GM23338 (cell line): ENCODE measurements around the gene NSL1. TPM values are rescaled to one million over a fixed set of nuclear protein-coding genes. Genes with fewer than 3 reads are reported as not detected.

Experiments
- ATAC-seq: fragments of 200-7000 bp; cut with Tn5 transposase; 3 replicates; pipeline ENCODE4 v1.9.1; 2020
- DNase-seq: peaks from one replicate; pipeline ENCODE4 v3.0.0-alpha.2; 2015; ENCODE audit warnings: low spot score
- H2AFZ ChIP-seq: fragments of 200-600 bp; sonication (generic); 2 replicates; pipeline ENCODE4 v1.8.0; 2016; ENCODE audit warnings: antibody characterized with exemption, mild to moderate bottlenecking, moderate library complexity
- H3F3A ChIP-seq: fragments of 200-600 bp; sonication (generic); replicated peaks from 2 replicates; pipeline ENCODE4 v1.8.0; 2017; ENCODE audit warnings: antibody characterized with exemption, mixed run types, low read depth
- H3K27ac ChIP-seq: fragments of 200-600 bp; sonication (generic); 2 replicates; pipeline ENCODE4 v1.6.1; 2016; ENCODE audit warnings: low read depth
- H3K27me3 ChIP-seq: fragments of 200-600 bp; sonication (generic); 2 replicates; pipeline ENCODE4 v1.8.0; 2016; ENCODE audit warnings: mild to moderate bottlenecking, mixed run types, moderate library complexity; ENCODE audit not compliant: insufficient read depth
- H3K36me3 ChIP-seq: fragments of 200-600 bp; sonication (generic); 2 replicates; pipeline ENCODE4 v1.8.0; 2016; ENCODE audit warnings: mild to moderate bottlenecking; ENCODE audit not compliant: insufficient read depth
- H3K4me1 ChIP-seq: fragments of 200-600 bp; sonication (generic); 2 replicates; pipeline ENCODE4 v1.8.0; 2016; ENCODE audit warnings: mild to moderate bottlenecking, moderate library complexity; ENCODE audit not compliant: insufficient read depth
- H3K4me2 ChIP-seq: fragments of 200-600 bp; sonication (generic); 2 replicates; pipeline ENCODE4 v1.7.1; 2017; ENCODE audit warnings: mixed run types
- H3K4me3 ChIP-seq: fragments of 200-600 bp; sonication (generic); 2 replicates; pipeline ENCODE4 v1.6.1; 2016; ENCODE audit warnings: mixed run types
- H3K79me2 ChIP-seq: fragments of 200-600 bp; sonication (generic); replicated peaks from 2 replicates; pipeline ENCODE4 v1.8.0; 2017; ENCODE audit warnings: mild to moderate bottlenecking; ENCODE audit not compliant: insufficient read depth
- H3K9me2 ChIP-seq: fragments of 200-600 bp; sonication (generic); 2 replicates; pipeline ENCODE4 v1.8.0; 2017; ENCODE audit not compliant: insufficient read depth
- H4K20me1 ChIP-seq: fragments of 200-600 bp; sonication (generic); replicated peaks from 2 replicates; pipeline ENCODE4 v1.8.0; 2017; ENCODE audit warnings: mild to moderate bottlenecking; ENCODE audit not compliant: insufficient read depth
- H3K27ac Mint-ChIP-seq: 2 replicates; pipeline ENCODE4 v1.8.0; 2020; ENCODE audit warnings: inconsistent platforms, mild to moderate bottlenecking, moderate library complexity, mixed read lengths
- H3K27me3 Mint-ChIP-seq: 3 replicates; pipeline ENCODE4 v1.8.0; 2022; ENCODE audit warnings: low read depth, mild to moderate bottlenecking, moderate library complexity, mixed read lengths, inconsistent platforms; ENCODE audit not compliant: insufficient read depth, poor library complexity
- H3K36me3 Mint-ChIP-seq: 3 replicates; pipeline ENCODE4 v1.8.0; 2021; ENCODE audit warnings: low read depth, mild to moderate bottlenecking, inconsistent platforms, moderate library complexity, mixed read lengths
- H3K4me1 Mint-ChIP-seq: 3 replicates; pipeline ENCODE4 v1.8.0; 2020; ENCODE audit warnings: mild to moderate bottlenecking, inconsistent platforms, mixed read lengths
- H3K4me3 Mint-ChIP-seq: 3 replicates; pipeline ENCODE4 v1.8.0; 2021; ENCODE audit warnings: moderate library complexity, mild to moderate bottlenecking, inconsistent platforms, mixed read lengths
- H3K9me3 Mint-ChIP-seq: 3 replicates; pipeline ENCODE4 v1.8.0; 2020; ENCODE audit warnings: moderate library complexity, mild to moderate bottlenecking, inconsistent platforms, mixed read lengths
- CREB1 ChIP-seq: fragments of 250-450 bp; sonication (Bioruptor Pico); IDR thresholded peaks from 2 replicates; pipeline ENCODE4 v1.5.0; 2020; ENCODE audit warnings: low read depth, mild to moderate bottlenecking, moderate library complexity
- EZH2 ChIP-seq: fragments of 200-600 bp; sonication (generic); IDR thresholded peaks from one replicate; pipeline ENCODE4 v1.8.0; 2017; ENCODE audit warnings: antibody characterized with exemption, mild to moderate bottlenecking, low read depth; ENCODE audit not compliant: unreplicated experiment
- EZH2phosphoT487 ChIP-seq: fragments of 200-600 bp; sonication (generic); IDR thresholded peaks from one replicate; pipeline ENCODE4 v1.8.1; 2018; ENCODE audit warnings: antibody characterized with exemption; ENCODE audit not compliant: unreplicated experiment
- JUNB ChIP-seq: IDR thresholded peaks from one replicate; pipeline ENCODE4 v1.6.1; 2016; ENCODE audit warnings: antibody characterized with exemption; ENCODE audit not compliant: unreplicated experiment
- NANOG ChIP-seq: IDR thresholded peaks from 2 replicates; pipeline ENCODE4 v1.6.1; 2016; ENCODE audit warnings: antibody characterized with exemption, borderline replicate concordance
- POLR2AphosphoS5 ChIP-seq: IDR thresholded peaks from 2 replicates; pipeline ENCODE4 v1.6.1; 2016; ENCODE audit warnings: antibody characterized with exemption, low read depth
- STAT1 ChIP-seq: IDR thresholded peaks from one replicate; pipeline ENCODE4 v1.6.1; 2016; ENCODE audit warnings: antibody characterized with exemption; ENCODE audit not compliant: unreplicated experiment
- ZNF114 ChIP-seq: fragments of 250-450 bp; sonication (Bioruptor Pico); IDR thresholded peaks from 2 replicates; pipeline ENCODE4 v1.5.0; 2020; ENCODE audit warnings: mild to moderate bottlenecking, moderate library complexity
- ZNF331 ChIP-seq: fragments of 250-450 bp; sonication (Bioruptor Pico); IDR thresholded peaks from 2 replicates; pipeline ENCODE4 v1.5.0; 2020; ENCODE audit warnings: low read depth, mild to moderate bottlenecking, moderate library complexity
- polyA plus RNA-seq: library from polyadenylated mRNA; unstranded; fragments of >200 nt; fragmentation: Nextera tagmentation; extraction: Ambion mirVana; gene quantifications from 2 replicates; pipeline ENCODE4 v1.2.1, GENCODE V29; 2016
- total RNA-seq: library from RNA; depleted of rRNA; stranded (reverse); fragments of >200 nt; shearing (Covaris generic); gene quantifications from 2 replicates; pipeline ENCODE4 v1.2.3, GENCODE V29; 2014
- TF ChIP-seq, protein P1 (sequence below): IDR thresholded peaks from 2 replicates; pipeline ENCODE4 v1.6.1; 2016; ENCODE audit warnings: antibody characterized with exemption
- TF ChIP-seq, protein P2 (sequence below): fragments of 250-450 bp; sonication (Bioruptor Pico); IDR thresholded peaks from 2 replicates; pipeline ENCODE4 v1.5.0; 2020; ENCODE audit warnings: mild to moderate bottlenecking, moderate library complexity
- TF ChIP-seq, protein P3 (sequence below), 2 experiments: fragments of 200-600 bp in 1 of 2; sonication (generic) in 1 of 2; conservative IDR thresholded peaks; 2 replicates each; pipeline versions ENCODE4 v1.5.1 to v1.6.1; 2016 to 2017; ENCODE audit warnings: antibody characterized with exemption in 2 of 2, low read depth in 2 of 2, mild to moderate bottlenecking in 2 of 2, moderate library complexity in 1 of 2
- TF ChIP-seq, protein P4 (sequence below): IDR thresholded peaks from one replicate; pipeline ENCODE4 v1.6.1; 2018; ENCODE audit warnings: antibody characterized with exemption; ENCODE audit not compliant: unreplicated experiment

Gene NSL1
- total and polyA plus RNA-seq, 2 experiments from 2014 or later = 96.8 to 102 TPM

DNA sequence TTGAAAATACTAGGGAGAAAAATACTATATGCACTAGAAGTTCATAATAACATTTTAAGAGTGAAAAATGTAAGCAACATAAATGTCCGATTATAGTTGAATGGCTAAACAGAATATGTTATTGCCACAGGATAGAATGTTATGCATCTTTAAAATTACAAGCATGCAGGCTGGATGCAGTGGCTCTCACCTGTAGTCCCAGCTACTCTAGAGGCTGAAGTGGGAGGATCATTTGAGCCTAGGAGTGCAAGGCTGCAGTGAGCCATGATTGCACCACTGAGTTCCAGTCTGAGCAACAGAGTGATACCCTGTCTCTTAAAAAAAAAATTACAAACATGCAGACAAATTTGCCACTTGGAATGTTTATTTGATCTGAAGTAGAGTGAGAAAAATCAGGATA is 88.9 kb downstream of the NSL1 start:
- H3K36me3 Mint-ChIP-seq = no peaks in the 10 kb centered on the region
- H3K27me3 Mint-ChIP-seq = peaks cover 38% of the 10 kb centered on the region
- Histone ChIP-seq H4K20me1 (no peaks in the 10 kb centered on the region; the same call in 1 of the 2 replicates), H2AFZ (no peak overlapping the region), H3K4me1 (peaks cover 15% of the 10 kb centered on the region), H3F3A (0 out of 2 replicates have a peak, but pooled peaks cover 10% of the 10 kb centered on the region), H3K4me3 (no peak overlapping the region), H3K79me2 (no peaks in the 10 kb centered on the region), H3K27me3 (peaks cover 64% of the 10 kb centered on the region), H3K9me2 (no peaks in the 10 kb centered on the region), H3K4me2 (no peak overlapping the region), H3K27ac (no peak overlapping the region), H3K36me3 (no peaks in the 10 kb centered on the region)
- TF ChIP-seq, protein P1, sequence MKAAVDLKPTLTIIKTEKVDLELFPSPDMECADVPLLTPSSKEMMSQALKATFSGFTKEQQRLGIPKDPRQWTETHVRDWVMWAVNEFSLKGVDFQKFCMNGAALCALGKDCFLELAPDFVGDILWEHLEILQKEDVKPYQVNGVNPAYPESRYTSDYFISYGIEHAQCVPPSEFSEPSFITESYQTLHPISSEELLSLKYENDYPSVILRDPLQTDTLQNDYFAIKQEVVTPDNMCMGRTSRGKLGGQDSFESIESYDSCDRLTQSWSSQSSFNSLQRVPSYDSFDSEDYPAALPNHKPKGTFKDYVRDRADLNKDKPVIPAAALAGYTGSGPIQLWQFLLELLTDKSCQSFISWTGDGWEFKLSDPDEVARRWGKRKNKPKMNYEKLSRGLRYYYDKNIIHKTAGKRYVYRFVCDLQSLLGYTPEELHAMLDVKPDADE = no peak
- TF ChIP-seq NANOG (no peak), EZH2 (no peak), JUNB (no peak), EZH2phosphoT487 (no peak), STAT1 (no peak), POLR2AphosphoS5 (no peak), CREB1 (no peak), ZNF331 (CRISPR knock-in tag) (no peak), ZNF114 (CRISPR knock-in tag) (no peak)
- TF ChIP-seq, protein P2, sequence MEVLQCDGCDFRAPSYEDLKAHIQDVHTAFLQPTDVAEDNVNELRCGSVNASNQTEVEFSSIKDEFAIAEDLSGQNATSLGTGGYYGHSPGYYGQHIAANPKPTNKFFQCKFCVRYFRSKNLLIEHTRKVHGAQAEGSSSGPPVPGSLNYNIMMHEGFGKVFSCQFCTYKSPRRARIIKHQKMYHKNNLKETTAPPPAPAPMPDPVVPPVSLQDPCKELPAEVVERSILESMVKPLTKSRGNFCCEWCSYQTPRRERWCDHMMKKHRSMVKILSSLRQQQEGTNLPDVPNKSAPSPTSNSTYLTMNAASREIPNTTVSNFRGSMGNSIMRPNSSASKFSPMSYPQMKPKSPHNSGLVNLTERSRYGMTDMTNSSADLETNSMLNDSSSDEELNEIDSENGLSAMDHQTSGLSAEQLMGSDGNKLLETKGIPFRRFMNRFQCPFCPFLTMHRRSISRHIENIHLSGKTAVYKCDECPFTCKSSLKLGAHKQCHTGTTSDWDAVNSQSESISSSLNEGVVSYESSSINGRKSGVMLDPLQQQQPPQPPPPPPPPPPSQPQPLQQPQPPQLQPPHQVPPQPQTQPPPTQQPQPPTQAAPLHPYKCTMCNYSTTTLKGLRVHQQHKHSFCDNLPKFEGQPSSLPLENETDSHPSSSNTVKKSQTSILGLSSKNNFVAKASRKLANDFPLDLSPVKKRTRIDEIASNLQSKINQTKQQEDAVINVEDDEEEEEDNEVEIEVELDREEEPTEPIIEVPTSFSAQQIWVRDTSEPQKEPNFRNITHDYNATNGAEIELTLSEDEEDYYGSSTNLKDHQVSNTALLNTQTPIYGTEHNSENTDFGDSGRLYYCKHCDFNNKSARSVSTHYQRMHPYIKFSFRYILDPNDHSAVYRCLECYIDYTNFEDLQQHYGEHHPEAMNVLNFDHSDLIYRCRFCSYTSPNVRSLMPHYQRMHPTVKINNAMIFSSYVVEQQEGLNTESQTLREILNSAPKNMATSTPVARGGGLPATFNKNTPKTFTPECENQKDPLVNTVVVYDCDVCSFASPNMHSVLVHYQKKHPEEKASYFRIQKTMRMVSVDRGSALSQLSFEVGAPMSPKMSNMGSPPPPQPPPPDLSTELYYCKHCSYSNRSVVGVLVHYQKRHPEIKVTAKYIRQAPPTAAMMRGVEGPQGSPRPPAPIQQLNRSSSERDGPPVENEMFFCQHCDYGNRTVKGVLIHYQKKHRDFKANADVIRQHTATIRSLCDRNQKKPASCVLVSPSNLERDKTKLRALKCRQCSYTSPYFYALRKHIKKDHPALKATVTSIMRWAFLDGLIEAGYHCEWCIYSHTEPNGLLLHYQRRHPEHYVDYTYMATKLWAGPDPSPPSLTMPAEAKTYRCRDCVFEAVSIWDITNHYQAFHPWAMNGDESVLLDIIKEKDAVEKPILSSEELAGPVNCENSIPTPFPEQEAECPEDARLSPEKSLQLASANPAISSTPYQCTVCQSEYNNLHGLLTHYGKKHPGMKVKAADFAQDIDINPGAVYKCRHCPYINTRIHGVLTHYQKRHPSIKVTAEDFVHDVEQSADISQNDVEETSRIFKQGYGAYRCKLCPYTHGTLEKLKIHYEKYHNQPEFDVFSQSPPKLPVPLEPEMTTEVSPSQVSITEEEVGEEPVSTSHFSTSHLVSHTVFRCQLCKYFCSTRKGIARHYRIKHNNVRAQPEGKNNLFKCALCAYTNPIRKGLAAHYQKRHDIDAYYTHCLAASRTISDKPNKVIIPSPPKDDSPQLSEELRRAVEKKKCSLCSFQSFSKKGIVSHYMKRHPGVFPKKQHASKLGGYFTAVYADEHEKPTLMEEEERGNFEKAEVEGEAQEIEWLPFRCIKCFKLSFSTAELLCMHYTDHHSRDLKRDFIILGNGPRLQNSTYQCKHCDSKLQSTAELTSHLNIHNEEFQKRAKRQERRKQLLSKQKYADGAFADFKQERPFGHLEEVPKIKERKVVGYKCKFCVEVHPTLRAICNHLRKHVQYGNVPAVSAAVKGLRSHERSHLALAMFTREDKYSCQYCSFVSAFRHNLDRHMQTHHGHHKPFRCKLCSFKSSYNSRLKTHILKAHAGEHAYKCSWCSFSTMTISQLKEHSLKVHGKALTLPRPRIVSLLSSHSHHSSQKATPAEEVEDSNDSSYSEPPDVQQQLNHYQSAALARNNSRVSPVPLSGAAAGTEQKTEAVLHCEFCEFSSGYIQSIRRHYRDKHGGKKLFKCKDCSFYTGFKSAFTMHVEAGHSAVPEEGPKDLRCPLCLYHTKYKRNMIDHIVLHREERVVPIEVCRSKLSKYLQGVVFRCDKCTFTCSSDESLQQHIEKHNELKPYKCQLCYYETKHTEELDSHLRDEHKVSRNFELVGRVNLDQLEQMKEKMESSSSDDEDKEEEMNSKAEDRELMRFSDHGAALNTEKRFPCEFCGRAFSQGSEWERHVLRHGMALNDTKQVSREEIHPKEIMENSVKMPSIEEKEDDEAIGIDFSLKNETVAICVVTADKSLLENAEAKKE = no peak
- TF ChIP-seq, protein P3, sequence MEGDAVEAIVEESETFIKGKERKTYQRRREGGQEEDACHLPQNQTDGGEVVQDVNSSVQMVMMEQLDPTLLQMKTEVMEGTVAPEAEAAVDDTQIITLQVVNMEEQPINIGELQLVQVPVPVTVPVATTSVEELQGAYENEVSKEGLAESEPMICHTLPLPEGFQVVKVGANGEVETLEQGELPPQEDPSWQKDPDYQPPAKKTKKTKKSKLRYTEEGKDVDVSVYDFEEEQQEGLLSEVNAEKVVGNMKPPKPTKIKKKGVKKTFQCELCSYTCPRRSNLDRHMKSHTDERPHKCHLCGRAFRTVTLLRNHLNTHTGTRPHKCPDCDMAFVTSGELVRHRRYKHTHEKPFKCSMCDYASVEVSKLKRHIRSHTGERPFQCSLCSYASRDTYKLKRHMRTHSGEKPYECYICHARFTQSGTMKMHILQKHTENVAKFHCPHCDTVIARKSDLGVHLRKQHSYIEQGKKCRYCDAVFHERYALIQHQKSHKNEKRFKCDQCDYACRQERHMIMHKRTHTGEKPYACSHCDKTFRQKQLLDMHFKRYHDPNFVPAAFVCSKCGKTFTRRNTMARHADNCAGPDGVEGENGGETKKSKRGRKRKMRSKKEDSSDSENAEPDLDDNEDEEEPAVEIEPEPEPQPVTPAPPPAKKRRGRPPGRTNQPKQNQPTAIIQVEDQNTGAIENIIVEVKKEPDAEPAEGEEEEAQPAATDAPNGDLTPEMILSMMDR (conservative IDR thresholded peaks at IDR 0.05; ENCODE audit: low read depth in 2 of 2) = no peak
- TF ChIP-seq, protein P4, sequence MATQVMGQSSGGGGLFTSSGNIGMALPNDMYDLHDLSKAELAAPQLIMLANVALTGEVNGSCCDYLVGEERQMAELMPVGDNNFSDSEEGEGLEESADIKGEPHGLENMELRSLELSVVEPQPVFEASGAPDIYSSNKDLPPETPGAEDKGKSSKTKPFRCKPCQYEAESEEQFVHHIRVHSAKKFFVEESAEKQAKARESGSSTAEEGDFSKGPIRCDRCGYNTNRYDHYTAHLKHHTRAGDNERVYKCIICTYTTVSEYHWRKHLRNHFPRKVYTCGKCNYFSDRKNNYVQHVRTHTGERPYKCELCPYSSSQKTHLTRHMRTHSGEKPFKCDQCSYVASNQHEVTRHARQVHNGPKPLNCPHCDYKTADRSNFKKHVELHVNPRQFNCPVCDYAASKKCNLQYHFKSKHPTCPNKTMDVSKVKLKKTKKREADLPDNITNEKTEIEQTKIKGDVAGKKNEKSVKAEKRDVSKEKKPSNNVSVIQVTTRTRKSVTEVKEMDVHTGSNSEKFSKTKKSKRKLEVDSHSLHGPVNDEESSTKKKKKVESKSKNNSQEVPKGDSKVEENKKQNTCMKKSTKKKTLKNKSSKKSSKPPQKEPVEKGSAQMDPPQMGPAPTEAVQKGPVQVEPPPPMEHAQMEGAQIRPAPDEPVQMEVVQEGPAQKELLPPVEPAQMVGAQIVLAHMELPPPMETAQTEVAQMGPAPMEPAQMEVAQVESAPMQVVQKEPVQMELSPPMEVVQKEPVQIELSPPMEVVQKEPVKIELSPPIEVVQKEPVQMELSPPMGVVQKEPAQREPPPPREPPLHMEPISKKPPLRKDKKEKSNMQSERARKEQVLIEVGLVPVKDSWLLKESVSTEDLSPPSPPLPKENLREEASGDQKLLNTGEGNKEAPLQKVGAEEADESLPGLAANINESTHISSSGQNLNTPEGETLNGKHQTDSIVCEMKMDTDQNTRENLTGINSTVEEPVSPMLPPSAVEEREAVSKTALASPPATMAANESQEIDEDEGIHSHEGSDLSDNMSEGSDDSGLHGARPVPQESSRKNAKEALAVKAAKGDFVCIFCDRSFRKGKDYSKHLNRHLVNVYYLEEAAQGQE = no peak
- no peak for DNase-seq
- H3K9me3 Mint-ChIP-seq = no peaks in the 10 kb centered on the region
- peaks cover 18% of the 10 kb centered on the region for H3K4me1 Mint-ChIP-seq
- no peak overlapping the region for H3K27ac Mint-ChIP-seq
- no peak overlapping the region for H3K4me3 Mint-ChIP-seq
- ATAC-seq = no peak
